Ovary (tissue), 9 donors: ENCODE results near the gene WDR31. TPM values are rescaled to one million over a fixed set of nuclear protein-coding genes. Genes with fewer than 3 reads are reported as not detected.
"Not testable (repeated sequence)": the region's sequence is repeated elsewhere in the genome, so short reads cannot be mapped to it uniquely, and the experiment has no call there.

Experiments used
- DNase-seq, 5 donors: peaks; one replicate each; pipeline ENCODE4 v3.0.0-alpha.2; 2019 to 2020
- H3K27ac ChIP-seq, 2 donors: fragments of 200-600 bp; one replicate each; pipeline versions ENCODE4 v1.5.1 to v1.8.0; 2019 to 2022
- H3K27me3 ChIP-seq: fragments of 200-600 bp; one replicate; pipeline ENCODE4 v1.8.0; 2022
- H3K36me3 ChIP-seq: fragments of 200-600 bp; sonication (generic); one replicate; pipeline ENCODE4 v1.5.1; 2019
- H3K4me1 ChIP-seq: one replicate; pipeline ENCODE4 v1.8.1; 2013; ENCODE audit warnings: mild to moderate bottlenecking, moderate library complexity; ENCODE audit not compliant: insufficient read depth
- H3K4me3 ChIP-seq: fragments of 200-600 bp; sonication (generic); one replicate; pipeline ENCODE4 v1.5.1; 2017
- H3K9me3 ChIP-seq, 2 donors: fragments of 200-600 bp in 1 of 2; sonication (generic) in 1 of 2; one replicate each; pipeline versions ENCODE4 v1.5.1 to v1.8.1; 2013 to 2019; ENCODE audit warnings: mild to moderate bottlenecking in 1 of 2, moderate library complexity in 1 of 2
- CTCF ChIP-seq, 3 donors: fragments of 450-650 bp in 2 of 3; fragments of 200-600 bp in 1 of 3; IDR thresholded peaks; one replicate each; pipeline versions ENCODE4 v1.5.1 to v1.8.0; 2016 to 2022; ENCODE audit warnings: antibody characterized with exemption in 3 of 3, mild to moderate bottlenecking in 1 of 3
- EP300 ChIP-seq: sonication (generic); formaldehyde crosslinking; IDR thresholded peaks from one replicate; pipeline ENCODE4 v1.6.1; 2017; ENCODE audit warnings: antibody characterized with exemption
- POLR2A ChIP-seq: fragments of 450-650 bp; IDR thresholded peaks from one replicate; pipeline ENCODE4 v1.6.1; 2017; ENCODE audit warnings: antibody characterized with exemption, mild to moderate bottlenecking, moderate library complexity
- WGBS, 3 donors: extraction: QIAGEN DNeasy Blood & Tissue Kit in 1 of 3; methylation state at CpG; one replicate each; pipeline versions ENCODE4 v1.1.5 to v1.1.7; 2013 to 2017; 5-methylcytosine and 5-hydroxymethylcytosine counted together
- intact Hi-C, 4 donors: fragments of 100-400 bp; cut with DNase I; formaldehyde crosslinking; loops; one replicate each; pipeline versions ENCODE4 v1.11.0 to v1.15.1; 2022 to 2023
- polyA plus RNA-seq, 2 donors: library from polyadenylated mRNA; stranded (reverse); fragments of 200-250 nt in 1 of 2; fragments of 350-450 nt in 1 of 2; fragmentation: Illumina TruSeq in 1 of 2; extraction: RNeasy Lipid Tissue Mini Kit (QIAGEN cat#74804) in 1 of 2; gene quantifications; one replicate each; pipeline ENCODE4 v1.2.3, GENCODE V29; 2013 to 2014
- total RNA-seq, 7 donors: library from RNA; depleted of rRNA in 2 of 7; stranded (reverse); fragments of >200 nt in 2 of 7; fragmentation: NEBNext Ultra II Directional in 3 of 7; extraction: Animal tissue kit (Norgen Biotek cat#: 25700) in 3 of 7; gene quantifications; one replicate each; pipeline versions ENCODE4 v1.1.0 to v1.2.4, GENCODE V29; 2016 to 2023
- donor health status: DM: no; HTN: no; CAD: no; lungs with moderate emphysema.
- donor health status: DM: no; HTN: no; CAD: no.
- donor health status: Bipolar disorder and iron deficiency.
- donor health status: DM: yes; HTN: yes; CAD: no.
- donor health status: DM: no; HTN: no; CAD: no.
- donor health status: DM: yes; HTN: yes; CAD: no.

WDR31 gene
- total and polyA plus RNA-seq, 9 donors = 1.7 to 5.3 (median 3.4) TPM

GRCh38 chr9:113386571-113387393, 46.7 kb upstream of the WDR31 start:
- DNase-seq = no peak
- 87 to 95% (median 91%) methylated on average over 4 of the region's 4 CpGs for WGBS, 3 donors
- no peak overlapping the region for H3K27ac ChIP-seq
- H3K27me3 ChIP-seq = no peaks in the 10 kb centered on the region
- H3K4me1 ChIP-seq = no peaks in the 10 kb centered on the region
- no peak overlapping the region for H3K4me3 ChIP-seq
- intact Hi-C loops = no loop called here
- no peak for TF ChIP-seq EP300
- no peak for TF ChIP-seq POLR2A
- TF ChIP-seq CTCF (IDR thresholded peaks at IDR 0.05) = no peak
- H3K36me3 ChIP-seq = no peaks in the 10 kb centered on the region
- H3K9me3 ChIP-seq = no peaks in the 10 kb centered on the region

GRCh38 chr9:113381909-113382411, 41.9 kb upstream of the WDR31 start:
- no peak for DNase-seq
- no peak overlapping the region for H3K4me3 ChIP-seq
- WGBS, 3 donors = 85 to 88% (median 85%) methylated on average over 8 of the region's 8 CpGs
- H3K9me3 ChIP-seq = no peaks in the 10 kb centered on the region
- no peak for TF ChIP-seq EP300
- TF ChIP-seq CTCF (IDR thresholded peaks at IDR 0.05) = no peak
- TF ChIP-seq POLR2A = no peak
- no peaks in the 10 kb centered on the region for H3K27me3 ChIP-seq
- intact Hi-C loops = no loop called here
- no peak overlapping the region for H3K27ac ChIP-seq
- no peaks in the 10 kb centered on the region for H3K36me3 ChIP-seq
- peaks cover 7% of the 10 kb centered on the region for H3K4me1 ChIP-seq

GRCh38 chr9:113381441-113381840, 41.4 kb upstream of the WDR31 start:
- intact Hi-C loops, H3K9me3 ChIP-seq, H3K4me3 ChIP-seq, DNase-seq, H3K27ac ChIP-seq, H3K4me1 ChIP-seq, H3K27me3 ChIP-seq, H3K36me3 ChIP-seq: not testable (repeated sequence)
- 90 to 94% (median 90%) methylated on average over 7 of the region's 7 CpGs for WGBS, 3 donors

GRCh38 chr9:113380869-113381378, 40.8 kb upstream of the WDR31 start:
- WGBS, 3 donors = 69 to 77% (median 71%) methylated on average over 1 of the region's 1 CpG
- H3K4me3 ChIP-seq = no peak overlapping the region

GRCh38 chr9:113379829-113380210, 39.7 kb upstream of the WDR31 start:
- not testable (repeated sequence) for H3K27me3 ChIP-seq, DNase-seq, H3K4me3 ChIP-seq, H3K36me3 ChIP-seq, H3K9me3 ChIP-seq
- 76 to 90% (median 84%) methylated on average over 2 of the region's 2 CpGs for WGBS, 3 donors
- Histone ChIP-seq H3K27ac (peak overlapping the region in 1 of 2 donors; percentile 58), H3K4me1 (peaks cover 10% of the 10 kb centered on the region)
- intact Hi-C loops = loop anchor here in 1 of 4 donors (5.0 kb wide), 1 partner anchor 38 kb away; the partner anchor contains the start of gene WDR31

More at GRCh38 chr9:113380869-113381378, 40.8 kb upstream of the WDR31 start:
- no peak overlapping the region for H3K27ac ChIP-seq
- no peak for TF ChIP-seq POLR2A
- no peak for TF ChIP-seq CTCF (IDR thresholded peaks at IDR 0.05)
- TF ChIP-seq EP300 = no peak
- peaks cover 7% of the 10 kb centered on the region for H3K4me1 ChIP-seq
- no peaks in the 10 kb centered on the region for H3K9me3 ChIP-seq
- H3K27me3 ChIP-seq = no peaks in the 10 kb centered on the region
- intact Hi-C loops = no loop called here
- H3K36me3 ChIP-seq = no peaks in the 10 kb centered on the region
- no peak for DNase-seq

- not testable (repeated sequence) for H3K9me3 ChIP-seq, H3K36me3 ChIP-seq, H3K27me3 ChIP-seq, DNase-seq, H3K4me3 ChIP-seq
- H3K27ac ChIP-seq = peak overlapping the region in 1 of 2 donors; percentile 58
- 17 to 35% (median 23%) methylated on average over 24 of the region's 24 CpGs for WGBS, 3 donors
- intact Hi-C loops = loop anchor here in 1 of 4 donors (5.0 kb wide), 1 partner anchor 37 kb away; the partner anchor contains the start of gene WDR31
- peaks cover 10% of the 10 kb centered on the region for H3K4me1 ChIP-seq
These were observed 39.2 kb upstream of the WDR31 start for GRCh38 chr9:113379094-113379828.
